KG1 (cell line): Measurements from ENCODE around the gene CLIP4.

Source experiments
- DNase-seq: peaks from one replicate; lab custom pipeline; 2025; lab: John Stamatoyannopoulos, UW

CLIP4 gene

DNA sequence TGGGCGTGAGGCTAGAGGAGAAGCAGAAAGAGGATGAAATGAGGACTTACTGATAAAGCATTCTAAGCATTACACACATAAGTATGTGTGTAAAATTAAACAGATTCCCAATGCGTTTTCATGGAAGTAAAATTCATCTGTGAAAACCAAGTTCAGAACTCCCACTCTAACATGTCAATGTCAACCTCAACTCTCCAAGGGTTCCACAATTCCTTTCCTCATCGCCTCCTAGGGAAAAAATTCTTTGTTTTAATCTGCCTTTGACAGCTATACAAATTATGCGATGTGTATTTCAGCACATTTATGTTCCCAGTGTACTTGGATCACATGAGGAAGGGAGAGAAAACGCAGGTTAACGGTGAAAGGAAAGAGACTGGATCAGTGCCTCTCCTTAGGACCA, 76.6 kb downstream of the CLIP4 start:
- no peak for DNase-seq

- DNase-seq, result no peak
Observed at GRCh38 chr2:29192526-29192925, 77.3 kb downstream of the CLIP4 start.

- DNase-seq, result no peak
Observed at GRCh38 chr2:29193111-29193510, 77.9 kb downstream of the CLIP4 start.

- no peak for DNase-seq
Observed at GRCh38 chr2:29193681-29194080, 78.5 kb downstream of the CLIP4 start.

DNA sequence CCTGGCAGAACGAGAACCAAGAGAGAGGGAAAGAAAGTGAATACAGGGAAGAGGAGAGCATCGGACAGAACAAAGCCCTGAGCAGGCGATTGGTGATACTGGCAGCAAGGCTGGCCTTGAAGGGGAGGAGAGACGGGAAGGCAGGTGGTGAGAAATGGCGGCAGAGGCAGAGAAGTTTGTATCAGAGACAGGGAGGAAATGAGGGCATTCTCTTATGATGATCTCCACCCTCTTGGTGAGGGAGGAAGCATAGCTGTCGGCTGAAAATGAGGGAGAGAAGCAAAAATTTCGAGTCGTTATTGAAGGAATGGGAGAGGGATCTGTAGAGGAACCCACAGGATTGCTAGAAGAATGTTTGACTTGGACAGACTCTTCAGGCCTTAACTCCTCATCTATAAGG, 80.6 kb downstream of the CLIP4 start:
- DNase-seq, result no peak

DNA sequence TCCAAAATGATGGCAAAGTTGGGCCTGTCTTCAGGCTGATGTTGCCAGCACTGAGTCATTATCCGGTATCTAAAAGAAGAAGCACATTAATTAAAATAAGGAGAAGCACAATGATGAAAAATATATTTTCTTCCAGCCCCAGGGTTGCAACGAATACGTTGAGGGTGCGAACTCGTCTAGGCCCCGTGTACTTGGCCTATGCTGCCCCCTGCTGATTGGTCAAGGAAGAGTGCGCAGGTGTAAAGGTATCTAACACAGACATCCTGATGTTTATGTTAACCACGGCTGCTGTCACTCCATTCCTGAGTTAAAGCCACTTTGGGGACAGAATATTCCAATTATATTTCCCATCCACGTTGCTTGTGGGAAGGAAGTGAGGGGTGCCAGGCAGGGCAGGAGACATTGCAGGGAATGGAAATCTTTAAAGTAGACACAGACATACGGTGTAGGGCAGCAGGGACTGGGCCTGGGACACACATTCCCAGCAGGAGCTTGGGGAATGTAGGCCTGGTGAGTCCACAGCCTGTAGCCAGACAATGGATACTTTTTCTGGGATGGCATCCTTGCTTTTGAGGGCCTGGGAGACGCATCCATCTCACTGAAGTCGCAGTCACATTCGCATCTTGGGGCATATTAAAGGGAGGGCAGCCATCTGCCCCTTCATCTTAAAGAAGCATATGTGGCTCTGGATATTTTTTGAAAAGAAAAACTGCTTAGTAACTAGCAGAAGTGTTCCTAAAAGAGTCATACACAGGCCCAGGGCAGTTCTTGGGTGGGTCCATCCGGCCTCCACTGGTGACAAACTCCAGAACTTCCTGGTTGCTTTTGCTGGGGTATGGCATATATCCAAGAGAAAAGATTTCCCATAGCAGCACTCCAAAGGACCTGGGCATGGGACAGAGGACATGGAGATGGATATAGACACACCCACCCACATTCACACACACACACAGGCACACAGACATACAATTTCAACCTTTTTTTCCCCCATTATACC, 81.9 kb downstream of the CLIP4 start:
- peak; percentile 21 for DNase-seq

- no peak for DNase-seq
Observed at GRCh38 chr2:29201979-29202378, 86.8 kb downstream of the CLIP4 start.

DNA sequence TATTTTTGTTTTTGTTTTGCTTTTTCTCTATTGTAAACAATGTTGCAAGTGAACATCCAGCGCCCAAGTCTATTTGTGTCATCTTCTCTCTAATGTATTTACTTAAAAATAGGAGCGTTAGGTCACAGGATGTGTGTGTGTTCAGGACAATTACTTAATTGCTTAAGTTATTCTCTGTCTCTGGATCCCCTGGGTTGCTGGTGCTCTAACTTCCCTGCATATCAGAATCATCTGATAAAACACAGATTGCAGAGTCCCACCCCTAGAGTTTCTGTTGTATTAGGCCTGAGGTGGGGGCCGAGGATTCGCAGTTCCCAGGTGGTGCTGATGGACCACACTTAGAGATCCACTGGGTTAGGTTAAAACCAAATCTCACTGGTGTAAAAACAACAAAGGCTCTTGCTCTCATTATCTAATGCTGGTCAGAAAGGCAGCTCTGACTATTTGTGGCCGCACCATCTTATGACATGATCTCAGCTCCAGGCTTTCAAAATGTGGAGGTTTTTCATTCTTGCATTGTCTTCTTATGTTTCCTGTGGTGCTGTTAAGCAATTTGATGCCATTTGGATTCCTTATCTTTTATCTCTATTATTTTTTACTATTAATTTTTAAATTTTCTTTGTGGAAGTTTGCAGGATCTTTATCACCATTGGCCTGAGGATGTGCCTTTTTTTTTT, 87.7 kb downstream of the CLIP4 start:
- no peak for DNase-seq

DNA sequence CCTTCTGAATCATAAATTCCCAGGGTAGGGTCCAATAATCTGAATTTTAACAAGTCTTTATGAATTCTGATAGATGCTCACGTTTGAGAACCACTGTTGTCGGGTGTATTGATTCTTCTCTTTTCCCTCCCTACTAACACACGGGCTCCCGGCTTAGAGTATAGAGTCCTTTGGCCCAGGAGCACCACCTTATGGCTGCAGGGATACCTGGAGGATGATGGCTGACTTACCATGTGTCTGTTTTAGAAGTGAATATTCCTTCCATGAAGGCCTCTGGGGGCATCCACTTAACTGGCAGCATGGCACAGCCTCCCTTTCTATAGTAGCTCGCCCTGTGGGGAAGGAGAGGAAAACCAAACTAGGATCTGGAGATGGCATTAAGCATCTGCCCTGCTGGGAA, 91.7 kb downstream of the CLIP4 start:
- DNase-seq, result no peak

- no peak for DNase-seq
Observed at GRCh38 chr2:29207352-29208148, 92.3 kb downstream of the CLIP4 start.

- no peak for DNase-seq
Observed at GRCh38 chr2:29209551-29209950, 94.3 kb downstream of the CLIP4 start.

DNA sequence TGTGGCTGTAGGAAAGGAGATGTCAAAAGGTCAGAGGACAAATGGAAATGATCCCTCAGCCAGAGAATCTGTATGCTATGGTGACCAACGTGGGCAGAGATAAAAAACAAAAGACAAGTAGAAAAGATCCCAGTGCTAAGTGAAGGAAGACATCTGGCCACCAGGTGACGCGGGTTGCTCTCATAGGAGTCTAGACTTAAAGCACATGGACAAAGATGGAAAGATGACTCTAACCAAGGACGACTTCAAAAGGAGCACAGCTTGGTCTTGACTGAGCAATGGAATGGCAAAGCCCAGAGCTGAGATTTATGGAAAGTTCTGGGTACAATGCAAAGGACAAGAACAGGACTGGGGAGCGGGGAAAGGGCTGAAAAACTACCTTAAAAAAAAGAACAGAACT, 96.8 kb downstream of the CLIP4 start:
- no peak for DNase-seq

DNA sequence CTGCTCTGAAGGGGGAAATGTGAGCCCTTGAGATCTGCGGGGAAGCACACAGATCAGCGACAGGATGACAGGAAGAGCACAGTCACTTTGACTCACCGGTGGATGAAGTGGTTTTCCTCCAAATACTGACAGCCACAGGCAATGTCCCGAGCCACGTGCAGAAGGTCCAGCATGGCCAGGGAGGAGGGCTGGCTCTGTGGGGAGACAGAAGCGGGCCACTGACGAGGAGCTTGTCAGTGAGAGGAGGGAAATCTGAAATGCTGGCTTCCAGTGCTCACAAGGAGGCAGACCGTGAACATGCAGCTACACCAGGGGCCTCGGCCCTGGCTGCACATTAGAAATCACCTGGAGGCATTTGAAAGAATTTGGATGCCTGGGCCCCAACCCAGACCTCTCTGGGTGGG, 98.7 kb downstream of the CLIP4 start:
- no peak for DNase-seq

GRCh38 chr2:29215073-29215472, 99.9 kb downstream of the CLIP4 start:
- DNase-seq, result no peak

DNA sequence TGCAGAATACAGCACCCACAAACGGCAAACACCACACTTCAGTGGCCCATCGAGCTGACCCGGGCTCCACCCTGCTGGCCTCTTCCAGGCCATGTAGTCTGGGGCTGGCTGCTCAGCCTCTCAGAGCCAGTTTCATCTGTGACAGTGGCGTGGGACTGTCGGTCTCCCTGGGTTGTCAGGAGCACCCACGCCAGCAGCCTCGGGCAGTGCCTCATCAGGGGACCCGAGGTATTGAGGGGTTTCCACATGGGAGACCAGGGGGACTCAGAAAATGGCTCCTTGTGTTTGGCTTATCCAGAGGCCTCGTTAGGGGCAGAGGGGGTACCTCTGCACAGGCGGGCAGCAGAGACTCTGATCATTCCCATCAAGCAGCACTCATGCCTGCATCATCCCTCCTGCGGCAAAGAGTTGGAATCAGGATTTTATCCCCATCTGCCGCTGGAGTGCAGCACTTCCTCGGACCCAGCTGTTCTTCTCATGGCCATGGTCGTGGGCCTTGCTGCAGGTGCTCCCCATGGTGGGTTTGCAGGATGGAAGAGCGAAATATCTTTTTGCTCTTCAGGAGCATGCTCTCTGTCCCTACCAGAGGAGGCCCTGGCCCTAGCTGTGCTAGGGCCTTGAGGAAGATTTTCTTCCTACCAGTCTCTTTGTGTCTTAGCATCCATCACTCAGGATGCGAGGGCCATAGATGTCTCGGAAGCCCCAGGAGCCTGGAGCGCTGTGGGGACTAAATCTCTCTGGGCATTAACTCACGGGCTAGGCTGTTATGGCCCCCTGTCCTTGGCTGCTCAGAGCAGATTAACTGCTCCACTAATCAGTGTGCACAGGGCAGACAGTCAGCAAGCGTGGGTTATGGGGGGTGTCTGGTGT, 100.8 kb downstream of the CLIP4 start:
- DNase-seq, result no peak

GRCh38 chr2:29216609-29216909, 101.3 kb downstream of the CLIP4 start:
- no peak for DNase-seq

GRCh38 chr2:29218071-29218470, 102.9 kb downstream of the CLIP4 start:
- DNase-seq, result no peak

- DNase-seq, result no peak
Observed at GRCh38 chr2:29218550-29219125, 103.4 kb downstream of the CLIP4 start.

DNA sequence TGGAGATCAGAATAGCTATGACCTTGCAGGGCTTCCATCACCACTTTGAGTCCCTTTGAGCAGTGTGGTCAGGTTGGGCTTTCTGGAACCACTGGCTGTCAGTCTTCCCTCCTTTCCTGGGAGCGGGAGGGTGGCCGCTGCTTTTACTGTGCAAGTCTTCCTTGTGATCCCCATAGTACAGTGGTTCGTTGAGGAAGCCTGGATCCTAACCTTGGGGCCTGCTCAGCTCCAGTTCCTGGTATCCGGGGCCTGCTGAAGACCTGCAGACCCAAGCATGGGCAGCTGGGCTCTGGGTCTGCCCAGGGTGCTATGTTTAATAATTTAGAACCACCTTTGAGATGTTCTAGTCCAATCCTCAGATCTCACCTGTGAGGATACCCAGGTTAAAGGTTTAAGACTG, 104.2 kb downstream of the CLIP4 start:
- DNase-seq, result no peak

GRCh38 chr2:29220506-29221270, 105.5 kb downstream of the CLIP4 start:
- no peak for DNase-seq
